Loucy (cell line): ENCODE results near the gene CDCA8.
"Not testable (repeated sequence)": the region's sequence is repeated elsewhere in the genome, so short reads cannot be mapped to it uniquely, and the experiment has no call there.

Experiments
- H2AFZ ChIP-seq: fragments of 200-600 bp; sonication (generic); 2 replicates; pipeline ENCODE4 v1.6.0; 2016; ENCODE audit warnings: antibody characterized with exemption, mild to moderate bottlenecking, low read length, moderate library complexity
- H3F3A ChIP-seq: fragments of 200-600 bp; 2 replicates; pipeline ENCODE4 v1.6.0; 2016; ENCODE audit warnings: antibody characterized with exemption, low read depth, mild to moderate bottlenecking
- H3K27me3 ChIP-seq: fragments of 200-600 bp; sonication (generic); 2 replicates; pipeline ENCODE4 v1.6.1; 2014; ENCODE audit warnings: low read length, mild to moderate bottlenecking; ENCODE audit not compliant: insufficient read depth, poor library complexity, severe bottlenecking
- H3K36me3 ChIP-seq: fragments of 200-600 bp; sonication (generic); 2 replicates; pipeline ENCODE4 v1.6.1; 2016; ENCODE audit warnings: low read length; ENCODE audit not compliant: insufficient read depth
- H3K4me1 ChIP-seq: fragments of 200-600 bp; sonication (generic); 2 replicates; pipeline ENCODE4 v1.5.1; 2014; ENCODE audit warnings: low read length, mild to moderate bottlenecking; ENCODE audit not compliant: insufficient read depth, poor library complexity, severe bottlenecking
- H3K4me2 ChIP-seq: fragments of 200-600 bp; sonication (generic); 2 replicates; pipeline ENCODE4 v1.6.0; 2014; ENCODE audit warnings: antibody characterized with exemption, low read length, low read depth, mild to moderate bottlenecking; ENCODE audit not compliant: poor library complexity, severe bottlenecking
- H3K4me3 ChIP-seq: fragments of 200-600 bp; sonication (generic); 2 replicates; pipeline ENCODE4 v1.5.1; 2014; ENCODE audit warnings: low read length, mild to moderate bottlenecking, mixed read lengths; ENCODE audit not compliant: poor library complexity, severe bottlenecking
- H3K79me2 ChIP-seq: fragments of 200-600 bp; sonication (generic); 2 replicates; pipeline ENCODE4 v1.6.1; 2014; ENCODE audit warnings: low read length; ENCODE audit not compliant: insufficient read depth
- H3K9ac ChIP-seq: fragments of 200-600 bp; sonication (generic); 2 replicates; pipeline ENCODE4 v1.6.0; 2014; ENCODE audit warnings: mild to moderate bottlenecking, low read depth, low read length, moderate library complexity; ENCODE audit not compliant: poor library complexity, severe bottlenecking
- H3K9me2 ChIP-seq: fragments of 200-600 bp; sonication (generic); replicated peaks from 2 replicates; pipeline ENCODE4 v1.6.1; 2016; ENCODE audit warnings: low read depth, low read length, mixed read lengths
- H3K9me3 ChIP-seq: fragments of 200-600 bp; sonication (generic); 2 replicates; pipeline ENCODE4 v1.6.1; 2014; ENCODE audit warnings: mild to moderate bottlenecking, antibody characterized with exemption, low read length, low read depth; ENCODE audit not compliant: insufficient read depth
- H4K20me1 ChIP-seq: fragments of 200-600 bp; sonication (generic); 2 replicates; pipeline ENCODE4 v1.6.0; 2014; ENCODE audit warnings: antibody characterized with exemption, low read length, mild to moderate bottlenecking; ENCODE audit not compliant: insufficient read depth, poor library complexity, severe bottlenecking
- CTCF ChIP-seq: fragments of 200-600 bp; sonication (generic); conservative IDR thresholded peaks from 2 replicates; pipeline ENCODE4 v1.5.1; 2014; ENCODE audit warnings: mild to moderate bottlenecking, antibody characterized with exemption, low read length
- EZH2phosphoT487 ChIP-seq: fragments of 200-600 bp; IDR thresholded peaks from 2 replicates; pipeline ENCODE4 v1.6.1; 2018; ENCODE audit warnings: antibody characterized with exemption, mild to moderate bottlenecking, moderate library complexity, borderline replicate concordance

The CDCA8 gene

DNA sequence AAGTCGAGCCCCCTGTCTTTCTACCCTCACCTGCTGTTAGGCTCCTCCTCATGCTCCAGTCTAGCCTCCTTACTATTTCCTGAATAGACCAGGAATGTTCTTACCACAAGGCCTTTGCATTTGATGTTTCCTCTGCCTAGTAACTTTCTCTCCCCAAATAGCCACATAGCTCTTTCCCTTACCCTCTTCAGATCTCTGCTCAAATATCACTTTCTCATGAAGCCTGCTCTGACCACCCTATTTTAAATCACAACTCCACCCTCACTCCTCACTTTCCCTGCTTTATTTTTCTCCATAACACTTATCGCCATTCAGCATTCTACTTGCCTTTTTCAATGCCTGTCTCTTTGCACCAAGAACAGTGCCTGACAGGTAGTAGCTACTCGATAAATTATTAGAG, 6.6 kb upstream of the CDCA8 start:
- peaks cover 21% of the 10 kb centered on the region for H3K79me2 ChIP-seq
- H3K36me3 ChIP-seq = no peaks in the 10 kb centered on the region; the same call in 1 of the 2 replicates
- H3K9me3 ChIP-seq = no peaks in the 10 kb centered on the region
- H3K4me1 ChIP-seq = peaks cover 14% of the 10 kb centered on the region
- H3K4me3 ChIP-seq = no peak overlapping the region
- H3K9ac ChIP-seq = no peak overlapping the region
- H2AFZ ChIP-seq = no peak overlapping the region
- no peaks in the 10 kb centered on the region for H3K9me2 ChIP-seq
- H4K20me1 ChIP-seq = peaks cover 11% of the 10 kb centered on the region
- no peaks in the 10 kb centered on the region for H3F3A ChIP-seq
- H3K27me3 ChIP-seq = no peaks in the 10 kb centered on the region
- no peak for TF ChIP-seq EZH2phosphoT487
- TF ChIP-seq CTCF = no peak
- no peak overlapping the region for H3K4me2 ChIP-seq

GRCh38 chr1:37687764-37688163, 4.6 kb upstream of the CDCA8 start:
- not testable (repeated sequence) for H3K4me2 ChIP-seq, H3K9ac ChIP-seq, H3K9me3 ChIP-seq, H3K27me3 ChIP-seq, H3K9me2 ChIP-seq, H3K36me3 ChIP-seq, H3F3A ChIP-seq, H3K4me3 ChIP-seq, H2AFZ ChIP-seq
- Histone ChIP-seq H3K79me2 (peaks cover 34% of the 10 kb centered on the region), H3K4me1 (peaks cover 22% of the 10 kb centered on the region), H4K20me1 (peaks cover 11% of the 10 kb centered on the region)

- Histone ChIP-seq H3K9me2 (no peaks in the 10 kb centered on the region), H3K4me1 (peaks cover 22% of the 10 kb centered on the region), H3K9me3 (no peaks in the 10 kb centered on the region), H3K27me3 (no peaks in the 10 kb centered on the region), H3F3A (no peaks in the 10 kb centered on the region), H3K9ac (peak overlapping the region; percentile 76), H3K4me3 (peak overlapping the region; percentile 86), H4K20me1 (peaks cover 11% of the 10 kb centered on the region), H3K79me2 (peaks cover 46% of the 10 kb centered on the region), H3K36me3 (no peaks in the 10 kb centered on the region; the same call in 1 of the 2 replicates), H2AFZ (no peak overlapping the region), H3K4me2 (peak overlapping the region; percentile 96)
- TF ChIP-seq CTCF (no peak), EZH2phosphoT487 (no peak)
These were observed 3.4 kb upstream of the CDCA8 start for GRCh38 chr1:37688926-37689325.

DNA sequence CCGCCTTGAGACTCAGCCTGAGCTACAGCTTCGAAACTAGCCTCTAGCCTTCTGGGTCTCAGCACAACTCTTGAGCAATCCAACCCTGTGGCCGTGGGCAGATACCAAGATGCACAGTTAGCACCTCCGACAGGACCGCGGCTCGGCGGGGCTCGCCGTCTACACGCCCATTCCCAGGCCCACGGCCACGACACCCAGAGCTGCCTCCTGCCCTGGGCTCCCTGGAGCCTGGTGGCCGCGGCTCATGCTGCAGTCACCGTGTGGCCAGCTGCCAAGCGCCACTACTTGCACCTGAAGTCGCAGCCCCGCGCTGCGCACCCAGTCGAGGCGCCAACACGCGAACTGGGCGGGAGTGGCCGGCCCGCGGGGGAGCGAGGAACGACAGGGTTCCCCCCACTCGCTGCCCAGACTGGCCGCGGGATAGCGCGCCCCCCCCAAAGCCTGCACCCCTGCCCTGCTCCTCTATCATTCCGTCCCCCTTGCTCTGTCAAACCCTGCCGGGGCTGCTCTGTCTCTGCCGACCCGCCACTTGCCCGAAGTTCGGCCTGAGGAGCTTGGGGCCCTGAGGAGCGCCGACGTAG, 729 bp upstream of the CDCA8 start:
- H3K79me2 ChIP-seq = peaks cover 72% of the 10 kb centered on the region
- no peaks in the 10 kb centered on the region for H3K9me3 ChIP-seq
- H3K4me2 ChIP-seq = peak overlapping the region; percentile 96
- H4K20me1 ChIP-seq = peaks cover 27% of the 10 kb centered on the region
- no peaks in the 10 kb centered on the region for H3K9me2 ChIP-seq
- H3F3A ChIP-seq = no peaks in the 10 kb centered on the region
- no peaks in the 10 kb centered on the region for H3K27me3 ChIP-seq
- peaks cover 32% of the 10 kb centered on the region for H3K4me1 ChIP-seq
- peak overlapping the region; percentile 93 for H3K9ac ChIP-seq
- H3K36me3 ChIP-seq = peaks cover 10% of the 10 kb centered on the region; the same call in 1 of the 2 replicates
- peak overlapping the region; percentile 100 for H2AFZ ChIP-seq
- H3K4me3 ChIP-seq = peak overlapping the region; percentile 86
- no peak for TF ChIP-seq EZH2phosphoT487
- no peak for TF ChIP-seq CTCF
